GM12892 (cell line): ENCODE results near the gene DCLK1.

Experiments used
- DNase-seq: peaks from one replicate; pipeline ENCODE4 v3.0.0; 2011; ENCODE audit not compliant: insufficient read length
- FAIRE-seq: peaks from 2 replicates; lab custom pipeline; 2011; peaks lifted over from hg19 to GRCh38; lab: Jason Lieb, UNC
- POLR2A ChIP-seq: IDR thresholded peaks from 2 replicates; pipeline ENCODE4 v1.6.1; 2011; ENCODE audit warnings: low read depth, low read length, control low read depth
- POLR2AphosphoS5 ChIP-seq: IDR thresholded peaks from 2 replicates; pipeline ENCODE4 v1.6.1; 2011; ENCODE audit warnings: low read depth, low read length, control low read depth
- TAF1 ChIP-seq: IDR thresholded peaks from 2 replicates; pipeline ENCODE4 v1.6.1; 2011; ENCODE audit warnings: low read depth, mild to moderate bottlenecking, control low read depth, low read length, borderline replicate concordance

The DCLK1 gene

DNA sequence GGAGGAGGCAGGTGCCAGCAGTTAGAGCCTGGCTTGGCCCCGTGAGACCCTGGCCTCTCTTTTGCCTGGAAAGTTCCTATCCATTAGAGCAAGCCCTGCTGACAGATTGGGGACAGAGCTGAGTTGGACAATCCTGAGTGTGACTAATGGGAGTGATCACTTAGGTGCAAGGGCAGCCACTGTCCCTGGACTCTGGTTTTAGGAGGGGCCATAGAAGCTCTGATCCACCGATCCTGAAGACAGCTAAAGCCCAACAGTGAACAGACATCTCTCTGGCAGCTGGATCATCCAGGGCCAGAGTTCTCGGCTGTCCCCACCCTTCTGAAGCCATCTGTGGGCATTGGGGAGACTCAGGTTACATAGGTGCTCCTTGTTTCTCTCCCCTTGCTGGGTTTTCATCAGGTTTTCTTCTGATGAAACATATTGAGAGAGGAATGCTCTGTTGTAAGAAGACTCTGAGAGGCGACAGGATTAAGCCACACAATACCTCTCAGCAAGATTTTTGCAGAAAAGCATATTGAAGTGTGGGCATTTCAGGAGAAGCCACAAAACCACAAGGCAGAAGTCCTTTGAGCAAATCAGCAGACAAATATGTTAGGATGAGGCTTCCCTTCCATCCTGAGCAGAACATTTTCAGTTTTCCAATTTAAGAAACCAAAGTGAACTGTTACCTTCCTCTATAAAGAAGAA is 366.7 kb downstream of the DCLK1 start:
- DNase-seq = no peak
- no peak for TF ChIP-seq POLR2A
- TF ChIP-seq POLR2AphosphoS5 = no peak
- no peak for TF ChIP-seq TAF1
- FAIRE-seq = no peak

DNA sequence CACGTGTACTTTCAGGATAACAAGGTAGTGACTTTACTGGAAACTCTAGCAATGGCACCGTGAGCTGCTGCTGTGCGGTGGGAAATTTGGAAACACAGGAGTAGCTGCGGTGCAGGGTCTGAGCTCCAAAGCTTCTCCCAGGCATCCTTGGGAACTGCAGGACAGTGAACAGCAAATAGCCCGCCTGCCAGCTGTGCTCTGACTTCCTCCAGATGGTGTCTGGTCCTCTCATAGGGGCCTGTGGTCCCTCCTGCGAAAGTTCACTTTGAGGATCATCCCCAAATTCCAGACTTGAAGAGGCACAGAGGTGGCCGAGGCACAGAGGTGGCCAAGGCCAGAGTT is 367.4 kb downstream of the DCLK1 start:
- no peak for TF ChIP-seq POLR2AphosphoS5
- TF ChIP-seq TAF1 = no peak
- no peak for TF ChIP-seq POLR2A
- FAIRE-seq (no peak), DNase-seq (no peak)

DNA sequence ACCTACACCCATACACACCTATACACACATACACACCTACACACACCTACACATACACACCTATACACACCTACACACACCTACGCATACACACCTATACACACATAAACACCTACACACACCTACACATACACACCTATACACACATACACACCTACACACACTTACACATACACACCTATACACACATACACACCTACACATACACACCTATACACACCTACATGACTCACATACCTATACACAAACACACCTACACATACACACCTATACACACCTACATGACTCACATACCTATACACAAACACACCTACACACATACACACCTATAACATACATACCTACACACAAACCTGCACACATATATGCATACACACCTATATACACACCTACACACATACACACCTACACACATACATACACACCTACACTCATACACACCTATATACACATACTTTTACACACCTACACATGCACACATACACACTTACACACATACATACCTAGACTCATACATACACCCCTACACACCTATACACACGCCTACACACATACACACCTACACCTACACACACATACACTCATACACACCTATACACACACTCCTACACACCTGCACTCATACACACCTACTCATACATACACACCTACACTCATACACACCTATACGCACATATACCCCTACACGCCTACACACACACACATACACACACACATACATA is 368.0 kb downstream of the DCLK1 start:
- no peak for DNase-seq
- no peak for FAIRE-seq
- TF ChIP-seq TAF1 (no peak), POLR2A (no peak), POLR2AphosphoS5 (no peak)

DNA sequence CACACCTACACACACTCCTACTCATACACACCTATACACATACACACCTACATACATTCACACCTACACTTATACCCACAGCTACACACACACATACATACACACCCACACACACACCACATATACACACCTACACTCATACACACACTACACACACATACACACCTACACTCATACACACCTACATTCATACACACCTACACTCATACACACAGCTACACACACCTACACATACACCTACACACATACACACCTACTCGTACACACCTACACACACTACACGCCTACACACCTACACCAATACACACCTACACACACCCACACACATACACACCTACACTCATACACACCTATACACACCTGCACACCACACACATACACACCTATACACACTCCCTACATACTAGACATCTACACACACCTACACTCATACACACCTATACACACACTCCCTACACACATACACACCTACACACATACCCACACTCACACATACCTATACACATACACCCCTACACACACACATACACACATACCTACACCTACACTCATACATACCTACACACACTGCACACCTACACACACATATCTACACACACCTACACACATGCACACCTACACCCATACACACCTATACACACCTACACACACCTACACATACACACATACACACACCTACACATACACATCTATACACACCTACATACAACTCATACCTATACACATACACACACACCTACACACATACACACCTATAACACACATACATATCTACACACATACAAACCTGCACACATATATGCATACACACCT is 369.5 kb downstream of the DCLK1 start:
- DNase-seq = no peak
- no peak for FAIRE-seq
- TF ChIP-seq POLR2AphosphoS5 (no peak), TAF1 (no peak), POLR2A (no peak)

DNA sequence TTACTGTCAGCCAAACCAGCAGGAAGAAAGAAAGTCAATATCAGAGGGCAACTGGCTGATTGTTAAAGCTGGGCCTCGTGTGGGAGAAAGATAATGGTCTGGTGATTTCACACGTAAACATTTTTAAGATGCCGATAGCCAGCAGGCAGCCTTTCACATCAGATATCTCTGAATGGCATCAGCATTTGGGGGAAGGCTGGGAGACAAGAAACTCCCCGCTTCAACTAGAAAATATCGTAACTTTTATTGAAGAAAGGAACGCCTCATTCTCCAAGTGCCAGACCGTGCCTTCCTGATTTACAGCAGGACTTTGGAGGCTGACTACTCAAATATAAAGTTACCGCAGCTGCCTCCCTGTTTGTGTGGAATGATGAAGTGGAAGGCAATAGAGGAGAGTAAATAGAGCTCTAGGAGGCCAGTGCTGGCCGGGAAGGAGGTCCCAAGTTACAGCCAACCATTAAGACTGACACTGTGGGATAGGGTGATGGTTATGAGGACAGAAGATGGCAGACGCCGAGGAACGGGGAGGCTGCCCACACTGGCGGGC is 370.4 kb downstream of the DCLK1 start:
- no peak for DNase-seq
- TF ChIP-seq POLR2A (no peak), POLR2AphosphoS5 (no peak), TAF1 (no peak)
- FAIRE-seq = no peak

- DNase-seq = no peak
- no peak for FAIRE-seq
- no peak for TF ChIP-seq TAF1
- no peak for TF ChIP-seq POLR2AphosphoS5
- TF ChIP-seq POLR2A = no peak
Observed at GRCh38 chr13:35747594-35747993, 383.6 kb downstream of the DCLK1 start.

DNA sequence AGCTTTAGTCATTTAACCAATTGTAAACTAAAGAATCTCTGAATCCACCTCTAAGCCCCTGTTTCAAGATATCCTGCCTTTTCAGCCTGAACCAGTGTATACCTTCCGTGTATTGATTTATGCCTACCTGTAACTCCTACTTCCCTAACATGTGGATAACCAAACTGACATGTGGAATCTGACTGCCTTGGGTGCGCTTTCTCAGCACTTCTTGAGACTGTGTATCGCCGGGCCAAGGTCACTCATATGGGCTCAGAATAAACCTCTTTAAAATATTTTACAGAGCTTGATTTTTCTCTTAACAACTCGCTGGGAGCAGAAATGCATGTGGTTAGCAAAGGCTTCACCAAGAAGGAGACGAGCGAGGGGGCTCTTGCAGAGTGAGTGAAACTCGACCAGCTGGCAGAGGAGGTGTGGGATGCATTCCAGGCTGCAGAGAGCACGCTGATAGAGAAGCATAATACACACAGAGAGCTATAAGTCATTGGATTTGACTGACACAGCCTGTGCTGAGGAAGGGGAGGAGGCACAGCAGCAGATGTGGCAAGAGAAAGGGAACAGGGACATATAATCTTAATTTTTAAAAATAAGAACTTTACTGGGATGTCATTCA is 386.5 kb downstream of the DCLK1 start:
- no peak for FAIRE-seq
- DNase-seq = no peak

DNA sequence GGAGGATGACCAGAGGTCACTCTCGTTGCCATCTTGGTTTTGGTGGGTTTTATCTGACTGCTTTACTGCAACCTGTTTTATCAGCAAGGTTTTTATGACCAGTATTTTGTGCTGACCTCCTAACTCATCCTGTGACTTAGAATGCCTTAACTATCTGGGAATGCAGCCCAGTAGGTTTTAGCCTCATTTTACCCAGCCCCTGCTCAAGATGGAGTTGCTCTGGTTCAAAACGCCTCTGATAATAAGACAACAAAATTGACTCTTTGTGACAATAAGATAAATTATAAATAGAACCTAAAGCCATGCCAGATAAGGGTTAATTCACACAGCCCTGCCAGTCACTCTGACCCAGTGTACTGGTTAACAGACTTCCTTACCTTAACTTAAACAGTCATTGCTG is 387.0 kb downstream of the DCLK1 start:
- FAIRE-seq (no peak), DNase-seq (no peak)
- no peak for TF ChIP-seq TAF1
- TF ChIP-seq POLR2AphosphoS5 = no peak
- TF ChIP-seq POLR2A = no peak

More for the DNA sequence above, 386.5 kb downstream of the DCLK1 start:
- TF ChIP-seq POLR2A = no peak
- TF ChIP-seq POLR2AphosphoS5 = no peak

GRCh38 chr13:35743165-35743564 is 388.0 kb downstream of the DCLK1 start:
- no peak for TF ChIP-seq POLR2AphosphoS5
- no peak for TF ChIP-seq TAF1
- TF ChIP-seq POLR2A = no peak
- DNase-seq = no peak
- no peak for FAIRE-seq

DNA sequence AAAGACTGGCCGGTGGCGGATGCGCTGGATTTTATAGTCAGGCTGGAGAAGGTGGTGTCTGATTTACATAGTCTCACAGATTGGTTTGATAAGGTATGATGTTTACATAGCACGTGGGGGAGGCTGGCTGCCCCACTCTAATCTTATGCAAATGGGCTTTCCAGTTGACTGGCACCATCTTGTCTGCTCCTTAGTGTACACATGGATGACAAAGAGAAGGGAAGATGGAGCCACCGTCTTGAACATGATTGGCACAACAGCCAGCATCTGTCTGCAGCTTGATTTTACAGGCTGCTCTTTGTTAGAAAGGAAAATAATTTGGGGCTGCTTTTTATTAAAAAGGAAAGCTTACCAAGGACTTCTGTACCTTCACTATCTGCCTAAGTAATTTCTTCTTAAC is 389.5 kb downstream of the DCLK1 start:
- TF ChIP-seq POLR2A = no peak
- no peak for TF ChIP-seq POLR2AphosphoS5
- TF ChIP-seq TAF1 = no peak
- DNase-seq = no peak
- no peak for FAIRE-seq

DNA sequence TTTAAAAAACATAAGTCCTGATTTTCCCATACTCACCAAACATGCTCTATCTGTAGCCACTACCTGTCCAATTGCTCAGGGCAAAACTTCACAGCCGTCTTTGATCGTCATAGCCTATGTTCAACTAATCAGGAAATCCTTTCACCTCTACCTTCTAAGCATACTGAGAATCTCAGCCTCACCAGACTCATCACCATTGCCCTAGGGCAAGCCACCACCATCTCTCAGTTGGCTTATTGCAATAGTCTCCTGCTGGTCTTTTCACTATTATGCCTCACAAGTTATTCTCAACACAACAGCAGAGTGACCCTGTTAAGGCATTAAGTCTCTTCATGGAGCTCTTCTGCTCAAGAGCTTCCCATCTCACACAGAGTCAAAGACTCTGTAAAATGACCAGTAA is 394.3 kb downstream of the DCLK1 start:
- TF ChIP-seq TAF1 (no peak), POLR2AphosphoS5 (no peak), POLR2A (no peak)
- DNase-seq (no peak), FAIRE-seq (no peak)
